ELF-1 (cell line): ENCODE results near the gene TMEM108.
A peak's percentile ranks its signal among the peaks of the same experiment; 100 is the strongest.

ENCODE experiments used
- DNase-seq: peaks from one replicate; pipeline ENCODE4 v3.0.0-alpha.2; 2016; ENCODE audit warnings: low read depth, low spot score

Gene TMEM108

DNA sequence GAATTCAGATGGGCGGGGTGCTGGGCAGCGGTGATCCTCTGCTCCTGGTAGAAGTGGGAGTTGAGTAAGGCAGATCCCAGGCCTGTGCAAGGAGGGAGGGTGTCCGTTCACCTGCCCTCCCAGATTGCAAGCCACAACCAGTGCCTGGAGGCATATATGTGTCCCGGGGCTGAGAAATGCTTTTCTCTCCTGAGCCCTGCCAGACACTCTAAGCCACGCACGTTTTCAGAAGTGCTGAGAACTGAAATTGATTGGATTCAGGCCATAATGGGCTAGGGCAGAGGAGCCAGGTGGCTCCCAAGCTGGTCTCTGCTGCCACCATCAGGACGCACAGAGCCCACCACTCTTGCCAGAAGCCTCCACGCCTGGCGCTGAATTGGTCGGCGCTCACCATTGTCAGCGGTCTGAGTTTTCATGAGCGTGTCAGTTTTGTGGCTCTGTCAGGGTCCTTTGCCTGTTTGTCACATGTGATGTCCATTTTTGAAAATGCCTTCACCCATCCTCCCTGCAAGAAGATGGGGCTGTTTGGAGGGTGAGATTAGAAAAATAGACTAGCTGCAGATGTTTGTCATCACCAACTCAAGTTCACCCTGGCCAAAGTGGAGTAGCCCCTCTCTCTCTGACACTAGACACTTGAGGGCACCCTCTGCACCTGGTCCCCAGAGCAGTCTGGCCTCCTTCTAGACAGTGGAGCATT is 346.3 kb downstream of the TMEM108 start:
- peak; percentile 86 for DNase-seq

DNA sequence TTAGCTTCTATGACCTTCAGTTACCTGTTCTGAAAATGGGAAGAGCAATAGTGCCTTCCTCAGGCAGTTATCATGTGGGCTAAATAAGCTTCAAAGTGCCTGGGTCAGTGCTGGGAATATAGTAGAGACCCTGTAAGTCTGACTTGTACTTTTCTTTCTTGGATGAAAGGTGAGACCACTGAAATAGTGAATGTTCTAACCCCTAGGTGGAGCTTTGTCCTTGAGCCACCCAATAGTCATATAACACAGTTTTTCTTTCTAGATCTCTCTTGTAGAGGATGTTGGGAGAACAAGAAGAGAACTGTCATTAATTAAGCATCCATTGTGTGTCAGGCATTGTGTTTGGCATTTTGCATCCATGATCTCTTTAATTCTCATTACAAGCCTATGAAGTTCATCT is 348.7 kb downstream of the TMEM108 start:
- no peak for DNase-seq

DNA sequence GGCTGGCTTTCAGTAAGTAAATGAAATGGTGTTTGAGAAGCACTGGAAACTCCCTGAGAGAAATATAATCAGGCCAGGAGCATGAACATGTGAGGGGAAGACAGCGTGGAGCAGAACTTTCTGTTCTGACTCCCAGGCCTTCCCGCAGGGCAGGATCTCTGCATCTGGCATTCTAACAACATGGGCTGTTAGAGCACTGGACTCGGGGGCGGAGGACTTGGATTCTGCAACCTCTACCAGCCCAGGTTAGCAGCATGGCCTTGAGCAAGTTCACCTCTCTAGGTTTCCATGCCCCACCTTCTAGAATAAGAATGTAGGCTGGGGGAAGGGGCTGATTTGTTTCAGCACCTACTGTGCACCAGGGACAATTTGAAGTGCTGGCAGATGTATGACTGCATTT is 349.1 kb downstream of the TMEM108 start:
- peak; percentile 17 for DNase-seq

DNA sequence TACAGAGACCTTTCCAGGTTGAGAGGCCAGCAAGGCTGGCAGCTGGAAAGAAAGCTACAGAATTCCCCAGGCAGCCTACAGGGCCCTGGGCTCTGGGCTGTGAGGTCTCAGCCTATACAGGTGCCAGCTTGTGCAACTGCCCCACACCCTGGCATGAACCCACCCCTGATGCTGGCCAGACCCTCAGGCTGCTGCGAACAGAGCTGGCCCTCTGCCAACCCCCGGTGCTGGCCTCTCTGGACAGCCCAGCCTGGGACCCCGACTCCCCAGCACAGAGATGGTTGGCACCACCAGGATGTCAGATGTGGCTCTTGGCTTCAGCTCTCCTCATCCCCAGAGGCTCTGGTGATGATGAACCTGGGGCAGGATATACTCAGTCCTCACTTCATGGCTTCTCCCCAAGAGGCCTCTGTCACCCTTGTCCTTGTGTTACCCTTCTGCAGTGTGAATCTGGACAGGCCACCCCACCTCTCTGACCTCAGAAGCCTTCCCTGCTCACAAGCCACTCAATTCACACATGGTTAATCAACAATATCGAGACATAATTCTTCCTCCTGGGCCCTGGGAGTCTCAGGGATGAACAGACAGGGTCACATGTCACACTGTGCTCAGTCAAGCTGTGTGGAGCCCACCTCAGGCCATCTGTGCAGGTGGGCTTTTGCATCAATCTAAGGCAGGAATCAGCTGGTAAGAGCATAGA is 350.7 kb downstream of the TMEM108 start:
- no peak for DNase-seq

DNA sequence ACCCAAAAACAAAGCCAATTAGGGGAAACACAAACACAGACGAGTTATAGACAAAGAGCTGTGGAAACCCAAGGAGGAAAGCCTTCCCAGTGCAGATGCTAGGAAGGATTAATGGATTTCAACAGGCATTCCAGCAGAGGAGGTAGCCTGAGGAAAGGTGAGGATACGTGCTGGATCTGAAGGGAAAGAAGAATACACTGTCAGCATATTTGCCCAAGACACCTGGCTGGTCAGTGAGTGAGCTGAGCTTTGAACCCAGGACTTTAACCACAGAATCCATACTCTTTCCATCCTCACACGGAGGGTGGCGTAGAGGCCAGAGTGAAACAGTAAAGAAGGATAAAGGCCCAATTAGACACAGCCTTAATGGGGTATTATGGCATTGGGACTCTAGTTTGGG is 352.5 kb downstream of the TMEM108 start:
- no peak for DNase-seq

DNA sequence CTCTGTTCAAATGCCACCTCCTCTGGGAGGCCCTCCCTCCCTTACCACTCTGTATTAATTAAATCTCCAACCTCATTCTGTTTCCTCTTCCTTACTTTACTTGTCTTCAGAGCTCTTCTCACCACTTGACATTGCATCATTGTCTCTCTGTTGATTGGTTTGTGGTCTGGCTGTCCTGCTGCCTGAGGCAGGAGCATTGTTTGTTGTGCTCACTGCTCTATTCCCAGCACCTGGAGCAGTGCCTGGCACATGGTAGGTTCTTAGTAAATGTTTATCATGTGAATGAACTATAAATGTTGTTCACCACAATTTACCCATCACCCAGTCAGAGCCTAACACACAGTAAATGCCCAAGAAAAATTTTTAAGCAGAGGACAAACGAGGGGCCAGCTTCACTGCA is 355.0 kb downstream of the TMEM108 start:
- peak; percentile 42 for DNase-seq

DNA sequence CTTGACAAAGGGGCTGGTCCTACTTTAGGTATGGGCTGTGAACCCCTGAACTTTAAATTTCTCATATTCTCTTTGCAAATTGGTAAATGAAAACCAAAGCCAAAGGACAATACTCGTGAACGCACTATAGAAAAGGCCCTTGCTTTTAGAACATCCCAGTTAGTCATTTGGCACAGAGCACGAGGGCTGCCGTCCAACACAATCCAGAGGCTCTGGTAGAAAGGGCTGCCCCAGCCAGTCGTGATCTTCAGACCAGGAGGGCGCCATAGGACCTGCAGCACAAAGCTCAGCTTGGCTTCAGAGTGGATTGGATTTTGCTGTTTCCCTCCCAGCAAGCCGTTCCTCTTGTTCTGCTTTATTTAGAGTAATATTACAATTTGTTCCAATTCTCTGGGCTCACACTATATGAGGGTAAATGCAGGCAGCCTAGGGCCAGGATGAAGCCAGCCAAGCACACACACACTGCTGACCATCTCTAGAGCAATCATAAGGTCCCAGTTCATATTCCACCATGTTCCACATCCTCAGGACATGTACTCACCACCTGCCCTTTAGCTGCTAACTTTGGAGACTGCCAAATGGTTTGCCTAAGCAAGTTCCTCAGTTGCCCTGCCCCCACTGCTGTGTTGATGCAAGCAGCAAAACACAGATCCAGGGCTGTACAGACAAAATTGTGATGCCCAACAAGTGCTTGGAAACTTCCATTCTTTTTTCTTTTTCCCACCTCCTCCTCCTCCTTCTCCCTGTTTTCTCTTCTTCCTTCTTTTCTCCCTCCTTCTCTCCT is 355.7 kb downstream of the TMEM108 start:
- DNase-seq, result no peak

DNA sequence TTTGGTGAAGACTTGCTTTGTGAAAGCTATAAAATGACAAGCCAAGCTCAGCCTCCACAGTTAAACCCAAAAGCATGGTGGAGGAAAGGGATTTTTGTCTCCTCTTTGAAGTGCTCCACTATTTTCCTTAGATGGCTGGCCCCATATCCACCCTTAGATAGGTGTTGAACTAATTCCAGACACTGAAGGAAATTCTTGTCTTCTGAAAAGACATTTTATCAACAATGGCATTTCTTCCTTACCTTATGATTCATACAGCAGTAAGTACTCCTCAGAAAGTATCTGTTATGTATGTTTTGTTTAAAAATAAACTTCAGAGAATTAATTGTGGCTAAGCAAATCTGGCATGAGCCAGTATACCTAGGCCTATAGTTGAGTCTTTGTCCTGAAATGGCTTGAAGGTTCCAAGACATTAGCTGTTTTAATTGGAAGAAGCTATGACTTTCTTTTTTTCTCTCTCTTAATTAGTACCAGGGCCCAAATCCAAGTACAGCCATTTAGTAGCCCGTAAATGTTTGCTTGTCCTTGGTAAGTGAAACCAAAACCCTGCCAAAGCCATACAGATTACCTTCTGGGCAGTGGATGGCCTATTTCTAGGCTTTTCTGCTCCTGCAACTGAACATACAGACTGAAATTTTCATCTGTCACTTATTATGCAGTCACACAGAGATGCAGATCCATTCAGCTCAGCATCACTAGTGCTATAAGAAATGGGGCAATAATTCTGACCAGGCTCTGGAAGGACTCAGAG is 356.5 kb downstream of the TMEM108 start:
- no peak for DNase-seq

DNA sequence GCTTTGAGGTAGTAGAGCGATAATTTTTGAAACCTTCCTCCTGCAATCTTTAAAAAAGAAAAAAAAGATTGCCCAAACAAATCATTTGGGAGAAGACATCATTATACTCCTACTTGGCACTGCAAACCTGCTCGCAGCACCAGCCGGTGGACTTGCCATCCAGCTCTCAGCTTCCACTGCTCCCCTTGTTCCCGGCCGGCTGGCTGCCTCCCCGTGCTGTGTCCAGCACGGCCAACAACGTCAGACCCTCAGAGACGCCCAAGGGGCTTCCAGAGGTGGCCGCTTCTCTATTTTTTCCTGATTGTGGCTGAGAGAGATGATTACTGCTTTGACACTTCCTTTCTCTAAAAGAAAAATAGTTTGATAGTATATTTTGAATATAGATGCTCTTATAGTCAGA is 358.7 kb downstream of the TMEM108 start:
- no peak for DNase-seq

DNA sequence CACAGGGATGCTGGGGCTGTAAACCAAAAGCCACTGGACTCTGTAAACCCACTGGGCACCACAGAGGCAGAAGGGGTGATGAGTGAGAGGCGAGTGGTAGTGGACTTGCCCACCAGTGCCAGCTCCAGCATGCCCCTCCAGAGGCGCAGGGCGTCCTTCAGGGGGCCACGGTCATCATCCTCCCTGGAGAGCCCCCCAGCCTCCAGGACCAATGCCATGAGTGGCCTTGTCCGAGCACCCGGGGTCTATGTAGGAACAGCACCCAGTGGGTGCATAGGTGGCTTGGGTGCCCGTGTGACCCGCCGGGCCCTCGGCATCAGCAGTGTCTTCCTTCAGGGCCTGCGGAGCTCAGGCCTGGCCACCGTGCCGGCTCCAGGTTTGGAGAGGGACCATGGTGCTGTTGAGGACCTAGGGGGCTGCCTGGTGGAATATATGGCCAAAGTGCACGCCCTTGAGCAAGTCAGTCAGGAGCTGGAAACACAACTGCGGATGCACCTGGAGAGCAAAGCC is 361.9 kb downstream of the TMEM108 start, which contains the start of gene BFSP2:
TSS of gene BFSP2 (plus strand) at position 51 of the 510 bp plus-strand sequence. CDS start at position 79, 28 bp downstream.
- no peak for DNase-seq

DNA sequence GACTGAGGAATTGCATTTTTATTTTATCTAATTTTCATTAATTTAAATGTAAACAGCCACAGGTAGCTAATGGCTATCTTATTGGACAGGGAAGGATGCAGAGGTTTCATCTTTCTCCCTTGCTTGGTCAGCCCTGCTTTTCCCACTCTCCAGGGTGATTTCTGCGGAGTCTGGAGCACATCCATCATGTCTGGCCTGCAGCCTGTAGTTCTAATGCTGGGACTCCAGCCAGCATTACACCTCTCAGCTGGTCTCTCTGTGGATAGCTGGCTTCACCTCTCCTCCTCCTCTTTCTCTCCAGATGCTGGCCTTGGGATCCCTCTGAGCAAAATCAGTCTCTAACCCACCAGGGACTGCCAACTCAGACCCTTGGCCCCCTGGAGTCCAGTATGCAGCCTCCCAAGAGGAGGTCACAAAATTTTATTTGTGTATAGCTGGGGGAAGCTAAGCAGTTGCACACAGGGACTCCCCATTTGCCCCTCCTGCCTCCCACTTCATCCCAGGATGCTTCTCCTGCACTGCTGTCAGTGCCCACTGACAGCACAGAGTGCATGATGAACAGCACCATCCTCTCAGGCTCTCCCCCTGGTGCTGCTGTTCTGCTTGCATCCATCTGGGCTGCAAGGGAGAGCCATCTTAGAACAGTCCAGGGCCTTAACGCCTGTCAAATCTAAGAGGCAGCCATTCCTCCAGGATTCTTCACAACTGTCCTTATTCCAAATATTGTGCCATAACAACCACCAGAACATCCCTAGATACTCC is 363.4 kb downstream of the TMEM108 start:
- no peak for DNase-seq

DNA sequence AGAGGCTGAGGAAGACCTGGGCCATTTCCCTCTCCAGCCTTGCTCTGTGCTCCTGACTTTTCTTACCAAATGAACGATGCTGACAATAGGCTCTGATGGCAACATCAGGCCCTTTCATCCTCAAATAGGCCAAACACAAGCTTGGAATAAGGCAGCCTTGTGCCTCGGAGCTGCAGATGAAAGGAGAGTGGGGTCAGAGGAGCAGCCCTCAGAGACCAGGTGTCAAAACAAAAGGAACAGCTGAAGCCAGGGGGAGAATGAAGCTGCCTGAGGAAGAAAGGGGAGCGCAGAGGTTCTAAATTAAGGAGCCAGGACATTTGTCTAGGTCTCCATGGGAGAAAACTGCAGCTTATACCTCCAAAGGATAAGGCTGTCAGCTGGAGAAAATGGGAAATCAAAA is 366.7 kb downstream of the TMEM108 start:
- peak; percentile 50 for DNase-seq

DNA sequence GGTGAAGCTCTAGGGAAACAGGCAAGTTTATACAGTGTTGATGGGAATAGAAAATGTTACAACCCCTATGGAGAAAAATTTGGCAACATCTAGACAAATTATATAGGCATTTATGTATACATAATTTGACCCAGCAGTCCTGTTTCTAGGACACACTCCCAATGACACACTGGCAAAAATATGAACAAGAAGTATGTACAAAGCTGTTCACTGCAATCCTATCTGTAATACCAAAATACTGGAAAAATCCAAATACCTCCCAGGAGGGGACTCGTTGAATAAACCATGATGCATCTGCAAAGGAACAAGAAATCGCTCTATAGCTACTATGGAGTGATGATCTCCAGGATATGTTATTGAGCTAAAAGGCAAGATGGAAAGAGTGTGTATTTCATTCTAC is 370.2 kb downstream of the TMEM108 start:
- DNase-seq, result no peak

DNA sequence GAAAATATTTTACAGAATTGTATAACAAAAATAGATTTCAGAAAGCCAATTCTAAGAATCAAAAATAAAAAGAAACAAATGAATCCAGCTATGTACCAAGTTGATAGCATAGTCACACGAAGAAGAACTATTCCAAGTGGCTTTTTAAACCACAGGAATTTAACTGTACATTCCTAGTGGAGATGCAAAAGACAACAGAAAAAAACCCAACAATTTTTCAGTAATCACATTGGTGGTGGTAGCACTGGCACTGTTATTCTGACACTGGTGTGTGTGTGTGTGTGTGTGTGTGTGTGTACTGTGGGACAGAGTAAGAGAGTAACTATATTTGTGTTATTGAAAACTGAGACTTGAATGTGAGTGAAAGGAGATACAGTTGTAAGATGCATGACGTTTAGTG is 370.8 kb downstream of the TMEM108 start:
- no peak for DNase-seq

DNA sequence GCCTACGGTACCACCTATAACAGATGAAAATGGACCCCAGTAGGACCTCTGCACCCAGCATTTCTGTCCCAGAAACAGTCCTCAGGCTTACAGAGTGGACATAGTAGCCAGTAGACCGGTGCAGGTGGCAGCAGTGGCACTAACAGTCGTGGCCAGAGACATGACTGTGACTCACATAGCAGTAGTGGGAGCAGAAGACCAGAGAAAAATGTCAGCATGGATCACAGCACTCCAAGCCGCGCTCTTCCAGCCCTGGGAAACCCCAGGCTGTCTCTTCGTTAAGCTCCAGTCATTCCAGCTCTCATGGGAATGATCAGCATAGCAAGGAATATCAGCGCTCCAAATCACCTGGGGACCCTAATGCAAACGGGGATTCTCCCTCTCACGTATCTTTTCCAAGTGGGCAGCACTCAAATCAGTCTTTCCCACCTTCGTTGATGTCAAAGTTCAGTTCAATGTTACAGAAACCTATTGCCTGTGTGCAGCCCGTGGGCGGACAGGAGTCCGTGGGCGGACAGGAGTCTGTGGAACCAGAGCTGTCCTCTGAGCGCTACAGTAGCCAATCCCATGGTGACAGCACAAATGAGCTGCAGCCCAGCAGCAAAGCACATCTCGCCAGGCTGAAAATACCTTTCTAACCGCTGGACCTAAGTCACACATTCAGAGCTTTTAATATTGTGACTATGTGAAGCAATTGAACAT is 372.2 kb downstream of the TMEM108 start:
- DNase-seq, result no peak

DNA sequence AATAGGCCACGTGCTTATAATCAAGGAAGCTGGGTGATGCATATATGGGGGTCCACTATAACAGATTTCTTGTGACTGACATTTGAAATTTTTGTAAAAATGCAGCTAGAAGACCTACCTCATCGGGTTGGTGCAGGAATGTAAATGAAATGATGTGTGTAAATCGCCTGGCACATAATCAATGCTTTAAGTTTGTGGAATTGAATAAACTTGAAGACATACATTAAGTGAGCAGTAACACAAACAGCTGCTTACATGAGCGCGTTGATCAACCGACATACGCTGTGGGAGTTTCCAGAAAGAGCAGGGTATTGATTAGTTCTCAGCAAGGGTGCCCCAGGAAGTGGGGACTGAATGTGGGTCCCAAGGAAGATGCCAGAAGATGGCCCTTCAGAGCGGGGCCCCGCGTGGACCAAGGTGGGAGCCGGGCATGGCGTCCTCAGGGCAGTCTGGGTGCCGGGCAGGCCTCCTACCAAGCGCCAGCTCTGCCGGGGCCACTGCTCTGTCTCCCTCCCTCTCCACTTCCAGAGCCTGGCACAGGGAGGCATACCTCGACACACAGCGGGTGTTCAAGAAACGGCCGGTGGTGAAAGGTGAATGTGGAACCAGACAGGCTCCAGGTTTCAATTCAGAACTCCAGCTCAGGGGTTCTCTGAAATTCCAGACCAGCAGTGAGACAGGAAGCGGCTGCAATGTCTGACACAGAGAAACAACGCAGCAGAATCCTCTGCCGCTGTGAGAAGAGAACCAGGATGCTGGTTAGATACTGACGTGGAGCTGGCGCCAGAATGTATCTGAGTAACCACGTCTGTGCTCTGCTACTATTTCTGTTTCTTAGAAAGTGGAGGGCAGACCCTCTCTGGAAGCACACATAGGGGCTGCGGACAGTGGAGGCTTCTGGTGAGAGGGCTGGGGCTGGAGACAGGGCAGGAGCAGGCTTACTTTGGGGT is 374.3 kb downstream of the TMEM108 start:
- DNase-seq, result peak; percentile 38

DNA sequence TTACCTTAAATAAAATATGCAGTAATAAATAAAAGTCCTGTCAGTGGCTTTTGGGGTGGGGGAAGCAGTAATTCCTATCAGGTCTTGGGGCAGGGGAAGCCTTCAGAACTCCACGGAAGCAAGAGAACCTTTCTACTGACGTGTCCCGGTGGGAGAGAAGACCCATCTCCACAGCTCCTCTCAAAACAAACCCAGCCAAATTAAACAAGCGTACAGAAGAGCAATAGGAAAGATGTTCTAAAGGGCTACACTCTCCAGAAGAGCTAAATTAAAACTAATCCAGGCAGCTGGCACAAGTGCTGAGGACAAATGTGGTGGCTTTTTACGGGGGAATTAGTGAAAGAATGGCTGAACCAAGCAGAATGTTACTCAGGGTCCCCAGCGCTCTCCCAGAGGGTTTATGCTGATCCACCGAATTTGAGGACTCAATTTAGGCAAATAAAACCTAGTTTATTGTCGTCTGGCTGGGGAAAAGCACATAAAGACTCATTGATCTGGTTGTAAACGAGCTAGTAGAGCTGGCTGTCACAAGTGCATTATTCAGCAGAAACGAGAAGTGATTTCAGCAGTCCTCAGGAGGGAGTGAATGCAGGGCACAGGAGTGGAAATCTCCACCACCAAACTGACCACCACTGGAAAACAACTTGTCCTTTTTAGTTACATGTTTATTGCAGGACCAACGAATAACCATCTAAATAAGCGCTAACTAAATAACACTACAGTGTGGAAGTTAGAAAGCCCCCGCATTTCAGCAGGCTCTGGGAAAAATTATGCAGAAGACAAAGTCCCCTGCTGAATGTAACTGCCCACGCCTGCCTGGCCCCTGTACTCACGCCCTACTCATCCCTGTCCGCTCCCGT is 375.2 kb downstream of the TMEM108 start:
- DNase-seq, result peak; percentile 23

DNA sequence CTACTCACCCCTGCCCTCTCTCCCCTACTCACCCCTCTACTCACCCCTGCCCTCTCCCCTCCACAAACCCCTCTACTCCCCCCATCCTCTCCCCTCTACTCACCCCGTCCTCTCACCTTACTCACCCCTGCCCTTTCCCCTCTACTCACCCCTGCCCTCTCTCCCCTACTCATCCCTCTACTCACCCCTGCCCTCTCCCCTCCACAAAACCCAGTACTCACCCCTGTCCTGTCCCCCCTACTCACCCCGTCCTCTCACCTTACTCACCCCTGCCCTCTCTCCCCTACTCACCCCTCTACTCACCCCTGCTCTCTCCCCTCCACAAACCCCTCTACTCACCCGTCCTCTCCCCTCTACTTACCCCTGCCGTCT is 375.8 kb downstream of the TMEM108 start:
- no peak for DNase-seq
